Keratinocyte (primary cell): Measurements from ENCODE around the gene NPHP3.

Experiments
- CTCF ChIP-seq, 3 experiments: IDR thresholded peaks in 1 of 3; conservative IDR thresholded peaks in 1 of 3; optimal IDR thresholded peaks in 1 of 3; 2 replicates in 2 of 3; 3 replicates in 1 of 3; pipeline versions ENCODE3 to v1.5.1; 2011; ENCODE audit warnings: low read length in 3 of 3, mild to moderate bottlenecking in 3 of 3, moderate library complexity in 2 of 3, control low read depth in 1 of 3, inconsistent platforms in 1 of 3; ENCODE audit not compliant: insufficient read depth in 2 of 3; ENCODE audit errors: extremely low read depth in 1 of 3
- EZH2 ChIP-seq: IDR thresholded peaks from one replicate; pipeline ENCODE4 v1.6.1; 2012; ENCODE audit warnings: inconsistent platforms, mild to moderate bottlenecking, low read length, moderate library complexity

DNA sequence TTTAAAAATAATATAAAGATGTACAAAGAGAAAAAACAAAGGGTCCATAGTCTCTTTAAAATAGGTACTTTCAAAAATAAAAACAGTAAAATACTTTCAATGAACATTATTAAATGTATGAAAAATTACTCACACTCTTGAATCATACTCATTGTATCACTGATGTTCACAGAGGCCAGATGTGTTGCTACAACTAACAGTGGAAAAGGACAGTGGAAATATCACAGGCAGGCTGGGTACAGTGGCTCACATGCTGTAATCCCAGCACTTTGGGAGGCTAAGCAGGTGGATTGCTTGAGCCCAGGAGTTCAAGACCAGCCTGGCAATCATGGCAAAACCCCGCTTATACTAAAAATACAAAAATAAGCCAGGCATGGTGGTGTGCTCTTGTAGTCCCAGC is 26.8 kb downstream of the NPHP3 start:
- TF ChIP-seq CTCF (optimal IDR thresholded peaks at IDR 0.05 in 1 of 3, IDR thresholded peaks at IDR 0.05 in 1 of 3, conservative IDR thresholded peaks at IDR 0.05 in 1 of 3; ENCODE audit: extremely low read depth in 1 of 3, insufficient read depth in 2 of 3, low read length in 3 of 3) (no peak), EZH2 (no peak)
